KMS-11 (cell line): ENCODE data around the gene UPK3BL1.
"Not testable (repeated sequence)": the region's sequence is repeated elsewhere in the genome, so short reads cannot be mapped to it uniquely, and the experiment has no call there.

Experiments
- H2AFZ ChIP-seq: fragments of 200-600 bp; sonication (generic); 2 replicates; pipeline ENCODE4 v1.6.1; 2016; ENCODE audit warnings: antibody characterized with exemption, mixed run types, low read depth
- H3K27ac ChIP-seq: fragments of 200-600 bp; sonication (generic); 2 replicates; pipeline ENCODE4 v1.6.1; 2016; ENCODE audit warnings: mild to moderate bottlenecking, mixed run types
- H3K27me3 ChIP-seq: fragments of 200-600 bp; sonication (generic); 2 replicates; pipeline ENCODE4 v1.6.1; 2017; ENCODE audit warnings: mild to moderate bottlenecking, low read depth, mixed run types, moderate library complexity; ENCODE audit not compliant: insufficient read depth
- H3K36me3 ChIP-seq: fragments of 200-600 bp; sonication (generic); 2 replicates; pipeline ENCODE4 v1.6.1; 2017; ENCODE audit warnings: mild to moderate bottlenecking, mixed run types; ENCODE audit not compliant: insufficient read depth
- H3K4me1 ChIP-seq: fragments of 200-600 bp; sonication (generic); 2 replicates; pipeline ENCODE4 v1.6.1; 2016; ENCODE audit warnings: mild to moderate bottlenecking, low read depth, mixed run types; ENCODE audit not compliant: poor library complexity, severe bottlenecking
- H3K4me2 ChIP-seq: fragments of 200-600 bp; sonication (generic); 2 replicates; pipeline ENCODE4 v1.7.0; 2016; ENCODE audit warnings: mild to moderate bottlenecking, mixed run types
- H3K4me3 ChIP-seq: fragments of 200-600 bp; sonication (generic); IDR thresholded peaks from 2 replicates; pipeline ENCODE4 v1.6.1; 2017; ENCODE audit warnings: low read depth, low read length, mixed read lengths; ENCODE audit not compliant: insufficient read depth
- H3K79me2 ChIP-seq: fragments of 200-600 bp; sonication (generic); 2 replicates; pipeline ENCODE4 v1.6.1; 2016; ENCODE audit warnings: low read depth, mixed run types; ENCODE audit not compliant: insufficient read depth
- H3K9ac ChIP-seq: fragments of 200-600 bp; sonication (generic); 2 replicates; pipeline ENCODE4 v1.6.1; 2016; ENCODE audit warnings: mild to moderate bottlenecking, mixed run types
- H4K20me1 ChIP-seq: fragments of 200-600 bp; sonication (generic); 2 replicates; pipeline ENCODE4 v1.6.1; 2016; ENCODE audit warnings: mild to moderate bottlenecking, mixed run types; ENCODE audit not compliant: insufficient read depth

UPK3BL1 gene

GRCh38 chr7:102611013-102611674 lies 31.4 kb downstream of the UPK3BL1 start:
- not testable (repeated sequence) for H3K4me1 ChIP-seq, H3K79me2 ChIP-seq, H4K20me1 ChIP-seq, H3K27ac ChIP-seq, H3K4me3 ChIP-seq, H2AFZ ChIP-seq, H3K4me2 ChIP-seq, H3K27me3 ChIP-seq, H3K36me3 ChIP-seq, H3K9ac ChIP-seq

GRCh38 chr7:102610441-102610840 lies 32.1 kb downstream of the UPK3BL1 start:
- H3K79me2 ChIP-seq = not testable (repeated sequence)

GRCh38 chr7:102609734-102610133 lies 32.9 kb downstream of the UPK3BL1 start:
- not testable (repeated sequence) for H4K20me1 ChIP-seq, H3K27ac ChIP-seq, H3K9ac ChIP-seq, H2AFZ ChIP-seq, H3K4me1 ChIP-seq, H3K4me2 ChIP-seq, H3K79me2 ChIP-seq, H3K27me3 ChIP-seq, H3K4me3 ChIP-seq, H3K36me3 ChIP-seq

More at GRCh38 chr7:102610441-102610840, 32.1 kb downstream of the UPK3BL1 start:
- not testable (repeated sequence) for H3K4me3 ChIP-seq, H4K20me1 ChIP-seq, H3K4me2 ChIP-seq, H3K36me3 ChIP-seq, H2AFZ ChIP-seq, H3K27ac ChIP-seq, H3K9ac ChIP-seq, H3K27me3 ChIP-seq, H3K4me1 ChIP-seq

- H3K4me1 ChIP-seq, H3K27ac ChIP-seq, H3K27me3 ChIP-seq, H3K9ac ChIP-seq, H3K4me3 ChIP-seq, H3K4me2 ChIP-seq, H4K20me1 ChIP-seq, H2AFZ ChIP-seq, H3K36me3 ChIP-seq, H3K79me2 ChIP-seq: not testable (repeated sequence)
These were observed 35.7 kb downstream of the UPK3BL1 start for GRCh38 chr7:102606848-102607247.

- not testable (repeated sequence) for H3K9ac ChIP-seq, H4K20me1 ChIP-seq, H3K4me1 ChIP-seq, H3K4me3 ChIP-seq, H3K4me2 ChIP-seq, H3K27ac ChIP-seq, H3K79me2 ChIP-seq, H2AFZ ChIP-seq, H3K36me3 ChIP-seq, H3K27me3 ChIP-seq
These were observed 38.0 kb downstream of the UPK3BL1 start for GRCh38 chr7:102604431-102605145.

- not testable (repeated sequence) for H3K27ac ChIP-seq
These were observed 40.3 kb downstream of the UPK3BL1 start for GRCh38 chr7:102602317-102602716.

GRCh38 chr7:102599699-102600098 lies 42.9 kb downstream of the UPK3BL1 start:
- not testable (repeated sequence) for H3K27me3 ChIP-seq, H2AFZ ChIP-seq, H3K27ac ChIP-seq, H3K36me3 ChIP-seq, H3K4me2 ChIP-seq, H3K4me3 ChIP-seq, H4K20me1 ChIP-seq, H3K79me2 ChIP-seq, H3K4me1 ChIP-seq, H3K9ac ChIP-seq

More at GRCh38 chr7:102602317-102602716, 40.3 kb downstream of the UPK3BL1 start:
- H3K4me3 ChIP-seq, H3K27me3 ChIP-seq, H3K79me2 ChIP-seq, H3K36me3 ChIP-seq, H4K20me1 ChIP-seq, H3K4me1 ChIP-seq, H3K4me2 ChIP-seq, H3K9ac ChIP-seq, H2AFZ ChIP-seq: not testable (repeated sequence)

GRCh38 chr7:102596036-102596435 lies 46.6 kb downstream of the UPK3BL1 start:
- not testable (repeated sequence) for H3K79me2 ChIP-seq, H3K4me2 ChIP-seq, H2AFZ ChIP-seq, H3K27ac ChIP-seq, H3K4me1 ChIP-seq, H3K36me3 ChIP-seq, H3K9ac ChIP-seq, H4K20me1 ChIP-seq, H3K27me3 ChIP-seq, H3K4me3 ChIP-seq

- not testable (repeated sequence) for H3K4me1 ChIP-seq, H2AFZ ChIP-seq, H3K27me3 ChIP-seq, H4K20me1 ChIP-seq, H3K4me3 ChIP-seq, H3K79me2 ChIP-seq, H3K27ac ChIP-seq, H3K36me3 ChIP-seq, H3K4me2 ChIP-seq, H3K9ac ChIP-seq
These were observed 48.8 kb downstream of the UPK3BL1 start for GRCh38 chr7:102593637-102594334.

GRCh38 chr7:102592477-102593019 lies 50.0 kb downstream of the UPK3BL1 start:
- H3K27ac ChIP-seq, H3K9ac ChIP-seq, H2AFZ ChIP-seq, H4K20me1 ChIP-seq, H3K4me3 ChIP-seq, H3K4me2 ChIP-seq, H3K27me3 ChIP-seq, H3K79me2 ChIP-seq, H3K4me1 ChIP-seq, H3K36me3 ChIP-seq: not testable (repeated sequence)
